Right renal pelvis (tissue), 4 donors: ENCODE results near the gene PSMD12. TPM values are rescaled to one million over a fixed set of nuclear protein-coding genes. Genes with fewer than 3 reads are reported as not detected.
"Not testable (repeated sequence)": the region's sequence is repeated elsewhere in the genome, so short reads cannot be mapped to it uniquely, and the experiment has no call there.

ENCODE experiments used
- DNase-seq, 4 donors: peaks; one replicate each; pipeline ENCODE4 v3.0.0-alpha.2; 2013; ENCODE audit warnings: low read depth in 4 of 4, low spot score in 3 of 4, missing footprints in 1 of 4
- polyA plus RNA-seq, 4 donors: library from polyadenylated mRNA; unstranded; fragments of 120-200 nt; gene quantifications; one replicate each; pipeline ENCODE4 v1.2.1, GENCODE V29; 2013; ENCODE audit not compliant: insufficient read length in 4 of 4

PSMD12 gene
- polyA plus RNA-seq, 4 donors: 40.8 to 50.2 (median 46.3) TPM

DNA sequence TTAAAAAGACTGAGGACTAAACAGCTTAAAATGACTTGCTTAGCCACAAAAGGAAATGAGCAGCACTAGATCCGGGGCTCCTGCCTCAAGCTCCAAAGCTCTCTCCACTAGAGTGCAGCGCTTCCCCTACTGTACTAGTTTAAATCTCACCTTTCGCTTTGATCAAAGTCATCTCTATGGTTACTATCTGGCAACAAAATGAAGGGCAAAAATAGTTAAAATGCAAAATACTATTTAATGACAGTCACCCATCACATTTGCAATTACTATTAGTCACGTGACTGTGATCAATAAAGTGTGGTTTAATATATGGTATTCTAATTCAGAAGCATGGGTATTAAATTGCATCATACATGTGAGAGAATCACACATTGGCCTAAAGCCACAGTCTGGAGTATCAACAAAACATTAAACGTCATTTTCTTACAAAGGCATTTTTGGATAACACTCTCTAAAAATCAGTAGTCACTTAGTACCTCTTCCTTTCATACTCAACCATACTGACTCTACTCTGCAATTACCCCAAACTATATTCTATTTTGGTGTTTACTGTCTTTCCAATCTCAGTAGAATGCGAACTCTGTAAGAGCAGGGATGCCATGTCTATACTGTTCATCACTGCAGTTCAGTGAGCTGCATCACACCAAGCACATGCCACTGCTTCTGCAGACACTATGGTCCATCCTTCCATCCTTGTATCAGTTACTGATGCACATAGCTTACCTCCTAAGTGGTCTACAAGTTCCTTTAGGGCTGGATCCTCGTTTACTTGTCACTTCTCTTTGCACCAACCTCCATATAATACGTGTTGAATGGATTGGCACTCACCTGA lies 6.2 kb downstream of the PSMD12 start:
- no peak for DNase-seq

DNA sequence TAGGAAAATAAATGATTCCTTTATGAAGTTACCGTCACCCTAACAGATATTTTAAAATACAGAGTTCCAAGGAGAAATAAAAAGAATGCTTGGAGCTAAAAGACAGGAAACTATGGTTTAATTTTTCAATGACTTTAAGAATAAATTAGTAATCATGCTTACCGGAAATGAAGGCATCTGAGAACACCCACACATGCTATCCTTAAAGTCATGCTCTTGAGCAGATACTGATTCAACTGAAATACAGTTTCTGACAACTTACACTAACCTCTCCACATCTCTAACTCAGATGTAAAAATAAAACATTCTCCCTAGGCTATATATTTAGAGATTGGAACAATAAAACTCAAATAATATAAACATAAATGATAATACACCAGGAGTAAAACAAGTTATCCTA lies 7.8 kb downstream of the PSMD12 start:
- DNase-seq: no peak

DNA sequence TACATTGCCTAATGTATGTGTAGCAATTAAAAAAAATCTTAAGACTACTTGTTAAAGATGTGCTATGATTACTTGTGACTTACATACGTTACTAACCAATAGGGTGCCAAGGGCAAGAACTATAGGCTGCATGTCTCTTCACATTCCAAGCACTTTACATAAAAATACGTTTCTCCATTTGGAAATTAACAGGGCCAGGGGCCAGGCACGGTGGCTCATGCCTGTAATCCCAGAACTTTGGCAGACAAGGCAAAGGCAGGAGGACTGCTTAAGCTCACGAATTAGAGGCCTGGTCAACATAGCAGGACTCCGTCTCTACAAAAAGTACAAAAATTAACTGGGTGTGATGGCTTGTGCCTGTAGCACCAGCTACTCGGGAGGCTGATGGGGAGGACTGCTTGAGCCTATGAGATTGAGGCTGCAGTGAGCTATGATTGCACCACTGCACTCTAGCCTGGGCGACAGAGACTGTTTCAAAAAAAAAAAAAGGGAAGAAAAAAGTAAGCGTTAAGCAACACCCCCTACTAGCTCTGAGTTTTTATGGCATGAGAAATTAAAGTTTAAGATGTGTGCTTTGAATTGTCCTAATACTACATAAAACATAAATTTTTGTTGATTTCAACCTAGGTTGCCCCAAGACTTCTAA lies 12.3 kb downstream of the PSMD12 start:
- no peak for DNase-seq

DNA sequence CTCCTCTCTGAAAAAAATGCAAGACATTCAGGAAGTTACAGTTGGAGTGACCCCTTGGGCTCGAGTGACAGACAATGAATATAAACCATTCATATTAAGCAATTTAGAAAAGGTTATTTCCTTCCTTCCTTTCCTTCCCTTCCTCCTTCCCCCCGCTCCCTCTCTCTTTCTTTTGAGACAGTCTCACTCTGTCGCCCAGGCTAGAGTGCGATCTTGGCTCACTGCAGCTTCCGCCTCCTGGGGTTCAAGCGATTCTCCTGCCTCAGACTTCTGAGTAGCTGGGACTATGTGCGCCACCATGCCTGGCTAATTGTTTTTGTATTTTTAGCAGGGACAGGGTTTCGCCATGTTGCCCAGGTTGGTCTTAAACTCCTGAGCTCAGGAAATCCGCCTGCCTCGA lies 13.2 kb downstream of the PSMD12 start:
- no peak for DNase-seq

DNA sequence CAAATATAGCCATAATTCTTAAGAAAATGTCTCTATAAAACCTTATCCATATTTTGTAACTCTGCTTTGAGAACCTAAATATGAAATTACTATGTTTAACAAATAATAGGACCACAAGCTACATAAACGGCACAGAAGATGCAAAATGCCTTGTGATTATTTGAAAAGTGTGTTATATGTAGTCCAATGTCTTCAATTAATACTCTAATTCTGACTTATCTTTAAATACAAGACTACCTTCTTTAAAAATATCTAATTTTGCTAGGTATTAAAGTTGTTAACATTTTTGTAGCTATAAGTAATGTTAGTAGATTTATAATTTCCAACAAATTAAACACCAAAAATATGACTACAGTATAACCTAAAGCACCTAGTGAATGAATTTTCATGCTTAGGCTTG lies 17.0 kb downstream of the PSMD12 start:
- no peak for DNase-seq

DNA sequence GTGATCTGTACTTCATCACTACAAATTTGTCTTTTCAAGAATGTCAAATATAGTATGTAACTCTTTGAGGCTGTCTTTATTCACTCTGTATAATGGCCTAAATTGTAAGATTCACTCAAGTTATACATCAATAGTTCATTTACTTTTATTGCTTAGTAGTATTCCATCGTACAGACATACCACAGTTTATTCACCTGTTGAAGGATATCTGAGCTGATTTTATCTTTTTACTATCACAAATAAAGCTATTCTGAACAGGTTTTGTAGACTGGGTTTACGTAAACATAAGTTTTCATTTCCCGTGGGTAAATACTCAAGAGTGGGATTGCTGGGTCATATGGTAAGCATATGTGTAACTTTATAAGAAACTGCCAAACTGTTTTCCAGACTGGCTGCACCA lies 18.6 kb downstream of the PSMD12 start:
- DNase-seq: no peak

DNA sequence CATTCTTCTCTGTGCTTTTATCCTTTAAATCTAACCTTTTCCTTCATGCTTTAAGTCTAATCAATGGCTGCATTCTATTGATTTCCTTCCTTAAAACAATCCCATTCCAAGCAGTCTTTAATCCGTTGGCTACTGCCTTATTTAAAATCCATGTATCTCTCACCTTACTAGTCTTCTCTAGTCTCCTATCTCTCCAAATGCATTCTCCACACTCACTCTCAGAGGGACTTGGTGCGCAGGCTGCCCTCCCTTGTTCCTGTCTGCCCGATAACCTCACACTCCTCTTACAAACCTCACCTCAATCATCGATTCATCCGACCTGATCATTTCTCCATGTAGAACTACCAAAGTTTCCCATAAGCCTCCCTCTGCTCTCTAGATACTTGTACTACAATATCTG lies 23.1 kb downstream of the PSMD12 start:
- DNase-seq: no peak

DNA sequence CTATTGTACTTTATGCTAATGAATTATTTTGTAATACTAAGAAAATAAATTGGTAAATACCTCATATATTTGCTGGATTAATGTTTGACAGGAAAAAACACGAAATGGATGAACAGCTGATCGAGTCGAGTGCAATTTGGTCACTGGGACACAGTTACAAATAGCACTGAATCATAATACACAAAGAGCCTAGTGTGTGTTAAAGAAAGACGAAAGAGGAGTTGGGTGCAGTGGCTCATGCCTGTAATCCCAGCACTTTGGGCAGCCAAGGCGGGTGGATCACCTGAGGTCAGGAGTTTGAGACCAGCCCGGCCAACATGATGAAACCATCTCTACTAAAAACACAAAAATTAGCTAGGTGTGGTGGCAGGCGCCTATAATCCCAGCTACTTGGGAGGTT lies 28.0 kb downstream of the PSMD12 start:
- not testable (repeated sequence) for DNase-seq

DNA sequence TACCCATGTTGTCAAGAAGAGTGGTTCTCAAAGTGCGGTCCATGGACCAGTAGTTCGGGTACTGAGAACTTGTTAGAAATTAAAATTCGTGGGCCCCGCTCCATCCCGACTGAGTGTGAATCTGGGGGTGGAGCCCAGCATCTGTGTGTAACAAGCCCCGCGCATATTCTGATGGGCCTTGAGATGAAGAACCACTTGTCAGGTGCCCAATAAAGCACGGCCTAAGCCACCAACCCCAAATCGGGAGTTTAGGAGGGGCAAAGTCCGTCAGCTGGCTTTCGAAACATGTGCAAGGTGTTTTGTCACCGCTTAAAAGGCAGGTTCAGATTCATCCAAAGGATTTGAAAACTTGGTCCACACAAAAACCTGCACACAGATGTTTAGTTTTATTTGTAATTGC lies 29.5 kb downstream of the PSMD12 start:
- no peak for DNase-seq

DNA sequence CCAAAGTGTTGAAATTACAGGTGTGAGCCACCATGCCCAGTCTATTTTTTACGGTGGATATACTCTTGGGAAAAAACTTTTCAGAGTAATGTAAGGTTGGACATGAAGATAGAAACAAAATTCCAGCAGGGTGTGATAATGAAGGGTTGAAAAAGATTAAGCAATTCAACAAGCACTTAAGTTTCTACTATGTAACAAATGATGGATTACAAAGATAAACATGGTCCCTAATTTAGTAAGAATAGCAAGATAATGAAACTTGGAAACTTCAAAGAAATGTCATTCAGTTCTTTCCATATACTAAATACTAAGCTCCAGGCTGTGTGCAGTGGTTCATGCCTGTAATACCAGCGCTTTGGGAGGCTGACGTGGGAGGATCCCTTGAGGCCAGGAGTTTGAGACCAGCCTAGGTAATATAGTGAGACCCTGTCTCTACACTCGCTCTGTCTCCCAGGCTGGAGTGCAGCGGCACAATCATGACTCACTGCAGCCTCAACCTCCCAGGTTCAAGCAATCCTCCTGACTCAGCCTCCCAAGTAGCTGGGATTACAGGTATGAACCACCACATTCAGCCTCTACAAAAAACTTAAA lies 31.0 kb downstream of the PSMD12 start:
- DNase-seq: no peak

DNA sequence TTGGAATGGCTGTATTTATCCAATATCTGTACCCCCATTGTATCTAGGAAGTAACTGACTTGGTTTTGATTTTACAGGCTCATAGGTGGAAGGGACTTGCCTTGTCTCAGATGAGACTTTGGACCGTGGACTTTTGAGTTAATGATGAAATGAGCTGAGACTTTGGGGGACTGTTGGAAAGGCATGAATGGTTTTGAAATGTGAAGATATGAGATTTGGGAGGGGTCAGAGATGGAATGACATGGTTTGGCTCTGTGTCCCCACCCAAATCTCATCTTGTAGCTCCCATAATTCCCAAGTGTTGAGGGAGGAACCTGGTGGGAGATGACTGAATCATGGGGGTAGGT lies 34.2 kb downstream of the PSMD12 start:
- not testable (repeated sequence) for DNase-seq

DNA sequence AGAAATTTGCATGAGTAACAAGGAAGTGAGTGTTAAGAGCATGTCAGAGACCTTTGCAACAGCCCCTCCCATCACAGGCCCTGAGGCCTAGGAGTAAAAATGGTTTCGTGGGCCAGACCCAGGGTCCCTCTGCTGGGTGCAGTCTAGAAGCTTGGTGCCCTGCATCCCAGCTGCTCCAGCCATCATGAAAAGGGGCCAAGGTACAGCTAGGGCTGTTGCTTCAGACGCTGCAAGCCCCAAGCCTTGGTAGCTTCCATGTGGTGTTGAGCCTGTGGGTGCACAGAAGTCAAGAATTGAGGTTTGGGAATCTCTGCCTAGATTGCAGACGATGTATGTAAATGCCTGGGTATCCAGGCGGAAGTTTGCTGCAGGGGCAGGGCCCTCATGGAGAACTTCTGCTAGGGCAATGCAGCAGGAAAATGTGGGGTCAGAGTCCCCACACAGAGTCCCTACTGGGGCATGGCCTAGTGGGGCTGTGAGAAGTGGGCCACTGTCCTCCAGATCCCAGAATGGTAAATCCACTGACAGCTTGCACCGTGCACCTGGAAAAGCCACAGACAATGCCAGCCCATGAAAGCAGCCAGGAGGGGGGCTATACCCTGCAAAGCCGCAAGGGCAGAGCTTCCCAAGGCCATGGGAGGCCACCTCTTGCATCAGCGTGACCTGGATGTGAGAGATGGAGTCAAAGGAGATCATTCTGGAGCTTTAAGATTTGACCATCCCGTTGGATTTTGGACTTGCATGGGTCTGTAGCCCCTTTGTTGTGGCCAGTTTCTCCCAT lies 34.8 kb downstream of the PSMD12 start:
- not testable (repeated sequence) for DNase-seq

DNA sequence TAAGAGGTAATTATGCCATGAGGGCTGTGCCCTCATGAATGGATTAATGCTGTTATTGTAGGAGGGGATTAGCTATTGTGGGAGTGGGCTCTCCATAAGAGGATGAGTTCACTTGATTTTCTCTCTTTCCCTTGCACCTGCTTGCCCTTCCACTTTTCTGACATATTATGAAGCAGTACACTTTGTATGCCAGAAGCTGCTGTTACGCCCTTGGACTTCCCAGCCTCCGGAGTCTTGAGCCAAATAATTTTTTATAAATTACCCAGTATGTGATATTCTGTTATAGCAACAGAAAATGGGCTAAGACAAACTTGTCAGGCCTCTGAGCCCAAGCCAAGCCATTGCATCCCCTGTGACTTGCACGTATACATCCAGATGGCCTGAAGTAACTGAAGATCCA lies 38.4 kb downstream of the PSMD12 start:
- no peak for DNase-seq

DNA sequence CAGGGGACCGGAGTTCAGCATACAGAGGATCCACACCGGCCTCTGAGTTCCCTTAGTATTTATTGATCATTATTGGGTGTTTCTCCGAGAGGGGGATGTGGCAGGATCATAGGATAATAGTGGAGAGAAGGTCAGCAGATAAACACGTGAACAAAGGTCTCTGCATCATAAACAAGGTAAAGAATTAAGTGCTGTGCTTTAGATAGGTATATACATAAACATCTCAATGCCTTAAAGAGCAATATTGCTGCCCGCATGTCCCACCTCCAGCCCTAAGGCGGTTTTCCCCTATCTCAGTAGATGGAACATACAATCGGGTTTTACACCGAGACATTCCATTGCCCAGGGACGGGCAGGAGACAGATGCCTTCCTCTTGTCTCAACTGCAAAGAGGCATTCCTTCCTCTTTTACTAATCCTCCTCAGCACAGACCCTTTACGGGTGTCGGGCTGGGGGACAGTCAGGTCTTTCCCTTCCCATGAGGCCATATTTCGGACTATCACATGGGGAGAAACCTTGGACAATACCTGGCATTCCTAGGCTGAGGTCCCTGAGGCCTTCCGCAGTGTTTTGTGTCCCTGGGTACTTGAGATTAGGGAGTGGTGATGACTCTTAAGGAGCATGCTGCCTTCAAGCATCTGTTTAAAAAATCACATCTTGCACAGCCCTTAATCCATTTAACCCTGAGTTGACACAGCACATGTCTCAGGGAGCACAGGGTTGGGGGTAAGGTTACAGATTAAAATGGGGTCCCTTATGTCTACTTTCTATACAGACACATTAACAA lies 39.2 kb downstream of the PSMD12 start:
- not testable (repeated sequence) for DNase-seq

DNA sequence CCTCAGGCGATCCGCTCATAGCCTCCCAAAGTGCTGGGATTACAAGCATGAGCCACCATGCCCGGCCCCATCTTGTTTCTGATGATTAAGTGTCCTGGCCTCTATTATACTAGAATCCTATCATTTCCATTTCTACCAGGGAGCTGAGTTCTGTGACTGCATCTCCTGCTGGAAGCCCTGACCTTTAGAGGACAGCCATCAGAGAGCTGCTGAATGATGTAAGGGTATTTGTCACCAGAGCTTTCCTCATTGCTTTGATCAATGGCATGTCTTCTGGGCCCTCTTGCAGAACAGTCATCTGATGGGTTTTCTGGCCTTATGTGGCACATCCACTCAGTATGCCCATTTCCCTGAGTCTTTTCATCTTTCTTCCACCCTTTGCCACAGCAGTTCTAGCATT lies 39.9 kb downstream of the PSMD12 start:
- no peak for DNase-seq

DNA sequence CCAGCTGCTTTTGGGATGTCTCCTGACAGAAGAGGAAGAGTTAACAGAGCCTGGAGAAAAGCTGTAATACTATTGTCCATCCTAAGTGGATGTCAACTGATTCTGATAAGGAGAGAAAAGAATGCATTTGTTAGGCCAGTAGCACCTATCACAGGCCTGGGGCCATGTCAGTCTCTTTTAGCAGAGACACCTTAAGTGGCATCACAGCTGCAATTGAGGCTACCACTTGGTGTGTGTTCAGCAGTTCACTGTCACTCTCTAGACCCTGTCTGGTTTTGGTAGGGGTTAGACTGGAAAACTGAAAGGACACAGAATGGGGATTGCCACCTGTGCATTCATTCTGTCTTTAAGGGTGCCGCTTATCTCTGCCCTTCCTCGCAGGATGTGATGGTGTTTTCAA lies 42.0 kb downstream of the PSMD12 start:
- no peak for DNase-seq

DNA sequence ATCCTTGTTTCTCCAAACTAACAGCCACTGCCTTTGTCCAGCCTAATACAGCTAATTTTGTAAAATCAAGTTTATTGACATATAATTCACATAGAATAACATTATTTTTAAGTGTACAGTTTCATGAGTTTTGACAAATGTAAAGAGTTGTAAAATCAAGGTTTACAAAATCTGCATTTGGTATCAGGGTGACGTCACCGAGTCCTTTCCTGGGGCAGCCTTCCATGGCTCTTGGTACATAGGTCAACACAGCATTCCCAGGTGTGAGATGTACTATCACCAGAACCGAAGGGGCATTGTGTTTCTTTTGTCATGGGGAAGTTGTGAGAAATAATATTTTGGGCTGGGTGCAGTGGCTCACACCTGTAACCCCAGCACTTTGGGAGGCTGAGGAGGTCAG lies 42.9 kb downstream of the PSMD12 start:
- DNase-seq: no peak

DNA sequence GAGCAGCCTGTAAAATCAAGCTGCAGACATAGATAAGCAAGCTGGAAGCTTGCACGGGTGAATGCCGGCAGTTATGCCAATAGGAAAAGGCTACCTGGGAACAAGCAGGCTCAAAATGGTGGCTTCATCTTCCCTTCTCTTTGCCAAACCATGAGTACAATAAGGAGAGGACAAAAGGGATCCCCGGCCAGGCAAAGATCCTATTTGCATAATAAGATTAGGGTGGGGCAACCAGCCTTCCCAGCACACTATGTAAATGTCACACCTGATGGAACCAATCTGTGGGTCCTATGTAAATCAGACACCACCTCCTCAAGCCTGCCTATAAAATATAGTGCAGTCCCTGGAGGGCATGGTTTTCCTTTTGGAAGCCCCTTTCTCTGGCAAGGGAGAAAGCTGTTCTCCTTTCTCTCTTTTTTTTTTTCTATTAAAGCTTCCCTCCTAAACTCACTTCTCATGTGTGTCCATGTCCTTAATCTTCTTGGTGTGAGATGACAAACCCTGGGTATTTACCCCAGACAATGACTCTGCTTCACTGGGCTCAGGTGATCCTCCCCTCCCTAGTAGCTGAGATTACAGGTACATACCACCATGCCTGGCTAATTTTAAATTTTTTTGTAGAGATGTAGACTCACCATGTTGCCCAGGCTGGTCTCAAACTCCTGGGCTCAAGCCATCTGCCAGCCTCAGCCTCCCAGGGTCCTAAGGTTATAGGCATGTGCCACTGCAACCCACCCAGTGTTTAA lies 44.2 kb downstream of the PSMD12 start:
- no peak for DNase-seq

DNA sequence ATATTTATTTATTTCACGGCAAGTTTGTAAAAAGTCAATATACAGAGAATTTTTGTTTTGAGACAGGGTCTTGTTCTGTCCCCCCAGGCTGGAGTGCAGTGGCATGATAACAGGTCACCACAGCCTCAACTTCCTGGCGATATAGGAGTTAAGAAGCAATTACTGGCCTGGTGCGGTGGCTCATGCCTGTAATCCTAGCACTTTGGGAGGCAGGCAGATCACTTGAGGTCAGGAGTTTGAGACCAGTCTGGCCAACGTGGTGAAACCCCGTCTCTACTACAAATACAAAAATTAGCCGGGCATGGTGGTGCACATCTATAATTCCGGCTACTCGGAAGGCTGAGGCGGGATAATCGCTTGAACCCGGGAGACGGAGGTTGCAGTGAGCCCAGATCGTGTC lies 44.9 kb downstream of the PSMD12 start:
- DNase-seq: not testable (repeated sequence)

DNA sequence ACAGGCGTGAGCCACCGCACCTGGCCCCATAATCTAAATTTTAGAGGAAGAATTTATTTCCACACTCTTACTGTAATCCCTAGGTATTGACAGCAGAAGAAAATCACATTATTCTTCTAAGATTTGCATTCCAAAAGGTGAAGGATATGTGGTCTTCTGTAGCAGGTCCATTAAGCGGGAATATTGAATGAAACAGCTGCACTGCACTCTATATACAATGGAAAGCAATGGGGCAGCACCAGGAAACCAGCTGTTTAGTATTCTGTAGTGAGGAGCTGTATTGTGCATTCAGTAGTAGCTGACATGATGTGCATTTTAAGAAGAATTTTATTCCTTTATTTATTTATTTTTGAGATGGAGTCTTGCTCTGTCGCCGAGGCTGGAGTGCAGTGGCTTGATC lies 49.6 kb downstream of the PSMD12 start:
- no peak for DNase-seq
